ENCODE measurements around the gene BFSP1. TPM values are rescaled to one million over a fixed set of nuclear protein-coding genes. Genes with fewer than 3 reads are reported as not detected.

BFSP1 gene
- total and polyA plus RNA-seq, 2 experiments from 2014 or later = 2.7 to 4.9 TPM

DNA sequence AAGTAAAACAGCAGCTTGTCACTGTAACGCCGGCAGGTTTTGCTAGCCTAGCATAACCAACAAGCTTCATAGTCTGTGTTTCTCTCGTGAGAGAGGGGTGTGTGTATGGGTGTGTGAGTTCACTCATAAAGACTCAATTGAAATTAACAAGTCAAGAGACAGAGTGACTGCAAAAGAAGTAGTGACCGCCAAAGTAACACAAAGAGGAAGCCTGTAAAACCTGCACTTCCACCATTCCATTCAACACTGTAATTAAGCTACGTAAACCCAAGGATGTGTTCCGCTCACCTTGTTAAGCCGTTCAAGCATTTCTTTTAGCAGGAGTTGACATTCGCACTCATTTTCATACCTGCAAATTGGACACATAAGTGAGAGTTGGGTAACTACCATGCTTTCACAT lies 6.6 kb downstream of the BFSP1 start (continued):
- TF ChIP-seq, protein P1, sequence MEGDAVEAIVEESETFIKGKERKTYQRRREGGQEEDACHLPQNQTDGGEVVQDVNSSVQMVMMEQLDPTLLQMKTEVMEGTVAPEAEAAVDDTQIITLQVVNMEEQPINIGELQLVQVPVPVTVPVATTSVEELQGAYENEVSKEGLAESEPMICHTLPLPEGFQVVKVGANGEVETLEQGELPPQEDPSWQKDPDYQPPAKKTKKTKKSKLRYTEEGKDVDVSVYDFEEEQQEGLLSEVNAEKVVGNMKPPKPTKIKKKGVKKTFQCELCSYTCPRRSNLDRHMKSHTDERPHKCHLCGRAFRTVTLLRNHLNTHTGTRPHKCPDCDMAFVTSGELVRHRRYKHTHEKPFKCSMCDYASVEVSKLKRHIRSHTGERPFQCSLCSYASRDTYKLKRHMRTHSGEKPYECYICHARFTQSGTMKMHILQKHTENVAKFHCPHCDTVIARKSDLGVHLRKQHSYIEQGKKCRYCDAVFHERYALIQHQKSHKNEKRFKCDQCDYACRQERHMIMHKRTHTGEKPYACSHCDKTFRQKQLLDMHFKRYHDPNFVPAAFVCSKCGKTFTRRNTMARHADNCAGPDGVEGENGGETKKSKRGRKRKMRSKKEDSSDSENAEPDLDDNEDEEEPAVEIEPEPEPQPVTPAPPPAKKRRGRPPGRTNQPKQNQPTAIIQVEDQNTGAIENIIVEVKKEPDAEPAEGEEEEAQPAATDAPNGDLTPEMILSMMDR (conservative IDR thresholded peaks at IDR 0.05; ENCODE audit: low read depth in 2 of 2) = no peak

DNA sequence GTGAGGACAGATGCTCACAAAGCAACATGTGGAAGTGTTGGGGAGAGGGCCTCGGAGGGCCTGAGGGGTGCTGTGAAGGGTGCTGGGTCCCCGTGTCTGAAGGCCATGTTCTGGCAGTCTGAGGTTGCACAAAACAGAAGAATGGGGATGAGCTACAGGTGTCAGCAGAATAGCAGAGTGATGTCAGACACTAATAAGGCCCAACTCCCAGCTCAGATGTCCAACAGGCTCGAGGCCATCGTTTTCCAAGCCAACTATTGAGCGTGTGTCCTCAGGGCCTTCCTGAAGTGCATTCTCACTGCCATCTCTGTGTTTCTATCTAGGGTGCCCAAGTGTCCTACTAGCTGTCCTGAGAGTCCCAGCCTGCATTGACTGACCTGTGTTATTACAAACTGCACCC lies 7.9 kb downstream of the BFSP1 start:
- Histone ChIP-seq H3K27ac (ENCODE audit: low read depth) (no peak overlapping the region), H3F3A (replicated peaks; ENCODE audit: low read depth) (no peaks in the 10 kb centered on the region), H3K79me2 (replicated peaks; ENCODE audit: insufficient read depth) (no peaks in the 10 kb centered on the region), H4K20me1 (replicated peaks; ENCODE audit: insufficient read depth) (no peaks in the 10 kb centered on the region), H2AFZ (no peak overlapping the region), H3K27me3 (ENCODE audit: insufficient read depth) (no peaks in the 10 kb centered on the region), H3K36me3 (ENCODE audit: insufficient read depth) (no peaks in the 10 kb centered on the region), H3K4me2 (no peak overlapping the region), H3K4me3 (no peak overlapping the region), H3K4me1 (ENCODE audit: insufficient read depth) (no peaks in the 10 kb centered on the region), H3K9me2 (ENCODE audit: insufficient read depth) (no peaks in the 10 kb centered on the region)
- peaks cover 4% of the 10 kb centered on the region for H3K27me3 Mint-ChIP-seq (ENCODE audit: insufficient read depth, low read depth, poor library complexity)
- H3K4me3 Mint-ChIP-seq = no peak overlapping the region
- DNase-seq (ENCODE audit: low spot score) (no peak), ATAC-seq (no peak)
- no peaks in the 10 kb centered on the region for H3K9me3 Mint-ChIP-seq
- H3K36me3 Mint-ChIP-seq (ENCODE audit: low read depth) = no peaks in the 10 kb centered on the region
- no peak for TF ChIP-seq EZH2phosphoT487 (IDR thresholded peaks at IDR 0.05; ENCODE audit: unreplicated experiment)
- TF ChIP-seq ZNF331 (CRISPR knock-in tag; IDR thresholded peaks at IDR 0.05; ENCODE audit: low read depth) = no peak
- H3K4me1 Mint-ChIP-seq = peaks cover 7% of the 10 kb centered on the region; the same call in 2 of the 3 replicates
- H3K27ac Mint-ChIP-seq = no peak overlapping the region

DNA sequence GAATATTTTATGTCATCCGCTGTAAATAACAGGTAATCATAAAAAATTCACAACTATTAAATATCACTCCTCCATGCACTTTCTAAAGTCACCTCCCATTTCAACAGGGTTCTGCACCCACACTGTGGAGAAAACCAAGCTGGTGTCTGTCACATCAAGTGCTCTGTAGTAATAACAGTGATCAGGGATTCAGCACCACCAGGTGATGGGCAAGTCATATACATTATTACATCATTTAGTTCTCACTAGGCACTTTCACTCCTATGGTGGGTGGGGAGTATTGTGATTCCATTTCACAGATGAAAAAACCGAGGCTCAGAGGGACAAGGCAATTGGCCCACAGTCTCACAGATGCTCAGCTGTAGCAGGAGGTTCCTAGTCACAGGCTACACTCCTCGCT lies 8.7 kb downstream of the BFSP1 start:
- Histone ChIP-seq H3K36me3 (ENCODE audit: insufficient read depth) (no peaks in the 10 kb centered on the region), H3K4me2 (no peak overlapping the region), H3K9me2 (ENCODE audit: insufficient read depth) (no peaks in the 10 kb centered on the region), H3K27me3 (ENCODE audit: insufficient read depth) (no peaks in the 10 kb centered on the region), H3K4me1 (ENCODE audit: insufficient read depth) (no peaks in the 10 kb centered on the region), H3K4me3 (no peak overlapping the region), H2AFZ (no peak overlapping the region), H3K27ac (ENCODE audit: low read depth) (no peak overlapping the region), H3F3A (replicated peaks; ENCODE audit: low read depth) (no peaks in the 10 kb centered on the region), H3K79me2 (replicated peaks; ENCODE audit: insufficient read depth) (no peaks in the 10 kb centered on the region), H4K20me1 (replicated peaks; ENCODE audit: insufficient read depth) (no peaks in the 10 kb centered on the region)
- Mint-ChIP-seq H3K4me1 (peaks cover 7% of the 10 kb centered on the region; the same call in 2 of the 3 replicates), H3K27me3 (ENCODE audit: insufficient read depth, low read depth, poor library complexity) (peaks cover 4% of the 10 kb centered on the region), H3K27ac (no peak overlapping the region), H3K9me3 (no peaks in the 10 kb centered on the region), H3K36me3 (ENCODE audit: low read depth) (no peaks in the 10 kb centered on the region), H3K4me3 (no peak overlapping the region)
- DNase-seq (ENCODE audit: low spot score) = no peak
- no peak for ATAC-seq
- TF ChIP-seq, protein P2, sequence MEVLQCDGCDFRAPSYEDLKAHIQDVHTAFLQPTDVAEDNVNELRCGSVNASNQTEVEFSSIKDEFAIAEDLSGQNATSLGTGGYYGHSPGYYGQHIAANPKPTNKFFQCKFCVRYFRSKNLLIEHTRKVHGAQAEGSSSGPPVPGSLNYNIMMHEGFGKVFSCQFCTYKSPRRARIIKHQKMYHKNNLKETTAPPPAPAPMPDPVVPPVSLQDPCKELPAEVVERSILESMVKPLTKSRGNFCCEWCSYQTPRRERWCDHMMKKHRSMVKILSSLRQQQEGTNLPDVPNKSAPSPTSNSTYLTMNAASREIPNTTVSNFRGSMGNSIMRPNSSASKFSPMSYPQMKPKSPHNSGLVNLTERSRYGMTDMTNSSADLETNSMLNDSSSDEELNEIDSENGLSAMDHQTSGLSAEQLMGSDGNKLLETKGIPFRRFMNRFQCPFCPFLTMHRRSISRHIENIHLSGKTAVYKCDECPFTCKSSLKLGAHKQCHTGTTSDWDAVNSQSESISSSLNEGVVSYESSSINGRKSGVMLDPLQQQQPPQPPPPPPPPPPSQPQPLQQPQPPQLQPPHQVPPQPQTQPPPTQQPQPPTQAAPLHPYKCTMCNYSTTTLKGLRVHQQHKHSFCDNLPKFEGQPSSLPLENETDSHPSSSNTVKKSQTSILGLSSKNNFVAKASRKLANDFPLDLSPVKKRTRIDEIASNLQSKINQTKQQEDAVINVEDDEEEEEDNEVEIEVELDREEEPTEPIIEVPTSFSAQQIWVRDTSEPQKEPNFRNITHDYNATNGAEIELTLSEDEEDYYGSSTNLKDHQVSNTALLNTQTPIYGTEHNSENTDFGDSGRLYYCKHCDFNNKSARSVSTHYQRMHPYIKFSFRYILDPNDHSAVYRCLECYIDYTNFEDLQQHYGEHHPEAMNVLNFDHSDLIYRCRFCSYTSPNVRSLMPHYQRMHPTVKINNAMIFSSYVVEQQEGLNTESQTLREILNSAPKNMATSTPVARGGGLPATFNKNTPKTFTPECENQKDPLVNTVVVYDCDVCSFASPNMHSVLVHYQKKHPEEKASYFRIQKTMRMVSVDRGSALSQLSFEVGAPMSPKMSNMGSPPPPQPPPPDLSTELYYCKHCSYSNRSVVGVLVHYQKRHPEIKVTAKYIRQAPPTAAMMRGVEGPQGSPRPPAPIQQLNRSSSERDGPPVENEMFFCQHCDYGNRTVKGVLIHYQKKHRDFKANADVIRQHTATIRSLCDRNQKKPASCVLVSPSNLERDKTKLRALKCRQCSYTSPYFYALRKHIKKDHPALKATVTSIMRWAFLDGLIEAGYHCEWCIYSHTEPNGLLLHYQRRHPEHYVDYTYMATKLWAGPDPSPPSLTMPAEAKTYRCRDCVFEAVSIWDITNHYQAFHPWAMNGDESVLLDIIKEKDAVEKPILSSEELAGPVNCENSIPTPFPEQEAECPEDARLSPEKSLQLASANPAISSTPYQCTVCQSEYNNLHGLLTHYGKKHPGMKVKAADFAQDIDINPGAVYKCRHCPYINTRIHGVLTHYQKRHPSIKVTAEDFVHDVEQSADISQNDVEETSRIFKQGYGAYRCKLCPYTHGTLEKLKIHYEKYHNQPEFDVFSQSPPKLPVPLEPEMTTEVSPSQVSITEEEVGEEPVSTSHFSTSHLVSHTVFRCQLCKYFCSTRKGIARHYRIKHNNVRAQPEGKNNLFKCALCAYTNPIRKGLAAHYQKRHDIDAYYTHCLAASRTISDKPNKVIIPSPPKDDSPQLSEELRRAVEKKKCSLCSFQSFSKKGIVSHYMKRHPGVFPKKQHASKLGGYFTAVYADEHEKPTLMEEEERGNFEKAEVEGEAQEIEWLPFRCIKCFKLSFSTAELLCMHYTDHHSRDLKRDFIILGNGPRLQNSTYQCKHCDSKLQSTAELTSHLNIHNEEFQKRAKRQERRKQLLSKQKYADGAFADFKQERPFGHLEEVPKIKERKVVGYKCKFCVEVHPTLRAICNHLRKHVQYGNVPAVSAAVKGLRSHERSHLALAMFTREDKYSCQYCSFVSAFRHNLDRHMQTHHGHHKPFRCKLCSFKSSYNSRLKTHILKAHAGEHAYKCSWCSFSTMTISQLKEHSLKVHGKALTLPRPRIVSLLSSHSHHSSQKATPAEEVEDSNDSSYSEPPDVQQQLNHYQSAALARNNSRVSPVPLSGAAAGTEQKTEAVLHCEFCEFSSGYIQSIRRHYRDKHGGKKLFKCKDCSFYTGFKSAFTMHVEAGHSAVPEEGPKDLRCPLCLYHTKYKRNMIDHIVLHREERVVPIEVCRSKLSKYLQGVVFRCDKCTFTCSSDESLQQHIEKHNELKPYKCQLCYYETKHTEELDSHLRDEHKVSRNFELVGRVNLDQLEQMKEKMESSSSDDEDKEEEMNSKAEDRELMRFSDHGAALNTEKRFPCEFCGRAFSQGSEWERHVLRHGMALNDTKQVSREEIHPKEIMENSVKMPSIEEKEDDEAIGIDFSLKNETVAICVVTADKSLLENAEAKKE (CRISPR knock-in tag; IDR thresholded peaks at IDR 0.05) = no peak
- TF ChIP-seq NANOG (IDR thresholded peaks at IDR 0.05; ENCODE audit: borderline replicate concordance) (no peak), CREB1 (CRISPR knock-in tag; IDR thresholded peaks at IDR 0.05; ENCODE audit: low read depth) (no peak), STAT1 (IDR thresholded peaks at IDR 0.05; ENCODE audit: unreplicated experiment) (no peak), ZNF331 (CRISPR knock-in tag; IDR thresholded peaks at IDR 0.05; ENCODE audit: low read depth) (no peak), EZH2phosphoT487 (IDR thresholded peaks at IDR 0.05; ENCODE audit: unreplicated experiment) (no peak), ZNF114 (CRISPR knock-in tag; IDR thresholded peaks at IDR 0.05) (no peak)
- TF ChIP-seq, protein P3, sequence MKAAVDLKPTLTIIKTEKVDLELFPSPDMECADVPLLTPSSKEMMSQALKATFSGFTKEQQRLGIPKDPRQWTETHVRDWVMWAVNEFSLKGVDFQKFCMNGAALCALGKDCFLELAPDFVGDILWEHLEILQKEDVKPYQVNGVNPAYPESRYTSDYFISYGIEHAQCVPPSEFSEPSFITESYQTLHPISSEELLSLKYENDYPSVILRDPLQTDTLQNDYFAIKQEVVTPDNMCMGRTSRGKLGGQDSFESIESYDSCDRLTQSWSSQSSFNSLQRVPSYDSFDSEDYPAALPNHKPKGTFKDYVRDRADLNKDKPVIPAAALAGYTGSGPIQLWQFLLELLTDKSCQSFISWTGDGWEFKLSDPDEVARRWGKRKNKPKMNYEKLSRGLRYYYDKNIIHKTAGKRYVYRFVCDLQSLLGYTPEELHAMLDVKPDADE (IDR thresholded peaks at IDR 0.05) = no peak
- TF ChIP-seq, protein P1 (conservative IDR thresholded peaks at IDR 0.05; ENCODE audit: low read depth in 2 of 2) = no peak
